Astrocyte of the cerebellum (primary cell): ENCODE data around the gene ZNF714.

Experiments
- DNase-seq: peaks from one replicate; pipeline ENCODE4 v3.0.0-alpha.2; 2011; ENCODE audit warnings: low read depth
- H3K4me3 ChIP-seq: 2 replicates; pipeline ENCODE4 v1.5.1; 2011; ENCODE audit warnings: mild to moderate bottlenecking, low read depth, low read length, moderate library complexity
- CTCF ChIP-seq: IDR thresholded peaks from 2 replicates; pipeline ENCODE4 v1.5.1; 2012; ENCODE audit warnings: low read length, low read depth, moderate library complexity, mild to moderate bottlenecking; ENCODE audit errors: missing control alignments
- in situ Hi-C: cut with HindIII; loops from 2 replicates; pipeline ENCODE4 v1.10.0; 2017; ENCODE audit warnings: low sequenced_read_pairs

The ZNF714 gene

GRCh38 chr19:21084343-21084742, 2.3 kb downstream of the ZNF714 start:
- no peak for TF ChIP-seq CTCF
- in situ Hi-C loops: no loop called here
- no peak for DNase-seq
- no peak overlapping the region for H3K4me3 ChIP-seq

GRCh38 chr19:21087871-21088270, 5.9 kb downstream of the ZNF714 start:
- no peak overlapping the region for H3K4me3 ChIP-seq
- no peak for TF ChIP-seq CTCF
- in situ Hi-C loops: no loop called here
- no peak for DNase-seq

GRCh38 chr19:21092109-21092508, 10.1 kb downstream of the ZNF714 start:
- no peak for TF ChIP-seq CTCF
- in situ Hi-C loops: no loop called here
- no peak overlapping the region for H3K4me3 ChIP-seq
- no peak for DNase-seq

- no peak for TF ChIP-seq CTCF
- no peak overlapping the region for H3K4me3 ChIP-seq
- DNase-seq: no peak
- in situ Hi-C loops: no loop called here
These were observed 12.5 kb downstream of the ZNF714 start for GRCh38 chr19:21094347-21095025.

- no peak for TF ChIP-seq CTCF
- in situ Hi-C loops: no loop called here
- no peak overlapping the region for H3K4me3 ChIP-seq
- DNase-seq: no peak
These were observed 16.3 kb downstream of the ZNF714 start for GRCh38 chr19:21098291-21098690.

GRCh38 chr19:21101521-21102242, 19.7 kb downstream of the ZNF714 start:
- H3K4me3 ChIP-seq: no peak overlapping the region
- TF ChIP-seq CTCF: no peak
- no peak for DNase-seq
- in situ Hi-C loops: no loop called here
